GM19324 (cell line): Measurements from ENCODE around the gene CRY1.

Experiments
- ATAC-seq: cut with Tn5 transposase; IDR thresholded peaks from one replicate; pipeline ENCODE4 v1.9.1; 2021; ENCODE audit warnings: mild to moderate bottlenecking, moderate library complexity; ENCODE audit not compliant: unreplicated experiment, low FRiP score

The CRY1 gene

GRCh38 chr12:106975098-106975497, 118.3 kb downstream of the CRY1 start:
- no peak for ATAC-seq

DNA sequence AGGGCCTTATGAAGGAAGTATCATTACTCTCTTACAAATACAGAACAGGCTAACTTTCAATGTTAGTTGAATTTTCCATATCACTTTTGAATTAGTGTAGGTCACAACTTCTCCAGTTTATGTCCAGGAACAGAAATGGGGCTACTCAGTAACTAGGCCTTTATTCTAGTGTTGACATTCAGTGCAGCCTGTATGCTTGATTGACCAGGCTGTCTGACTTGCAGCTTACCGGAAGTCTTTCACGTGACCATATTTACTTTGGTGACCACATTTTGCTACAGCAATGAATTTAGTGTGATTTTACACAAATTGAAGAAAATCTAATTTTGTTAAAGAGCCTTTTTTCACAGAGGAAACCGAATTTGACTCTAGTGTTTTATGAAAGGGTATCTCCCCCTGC, 118.8 kb downstream of the CRY1 start:
- ATAC-seq: peak; percentile 62

DNA sequence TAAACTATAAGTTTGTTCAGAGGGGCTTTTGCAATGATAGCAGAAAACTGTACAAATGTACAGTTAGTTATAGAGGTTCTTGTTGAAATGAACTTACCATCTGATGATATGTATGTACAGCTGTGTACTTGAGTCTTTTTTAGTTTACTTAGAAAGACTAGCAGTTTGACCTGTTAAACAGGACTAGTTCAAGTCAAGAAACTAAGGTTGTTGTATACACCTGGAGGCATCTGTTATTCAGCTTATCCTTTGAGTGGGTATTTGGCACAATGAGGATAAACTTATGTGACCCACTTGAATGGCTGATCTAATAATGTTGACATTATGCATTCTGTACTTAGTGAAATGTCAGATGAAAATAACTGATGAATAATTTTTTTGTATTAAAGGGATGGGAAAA, 119.8 kb downstream of the CRY1 start:
- ATAC-seq: no peak

DNA sequence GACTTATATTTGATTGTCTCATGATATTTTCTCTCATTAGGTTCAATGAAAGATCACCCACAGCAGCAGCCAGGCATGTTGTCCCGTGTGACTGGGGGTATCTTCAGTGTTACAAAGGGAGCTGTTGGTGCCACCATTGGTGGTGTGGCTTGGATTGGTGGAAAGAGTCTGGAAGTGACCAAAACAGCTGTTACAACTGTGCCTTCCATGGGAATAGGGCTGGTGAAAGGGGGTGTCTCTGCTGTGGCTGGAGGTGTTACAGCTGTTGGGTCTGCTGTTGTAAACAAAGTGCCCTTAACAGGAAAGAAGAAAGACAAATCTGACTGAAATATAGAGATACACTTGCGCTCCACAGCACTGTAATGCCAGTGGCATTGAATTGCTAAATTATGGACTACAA, 122.3 kb downstream of the CRY1 start:
- ATAC-seq: no peak

- ATAC-seq: no peak
Observed at GRCh38 chr12:106964526-106964925, 128.8 kb downstream of the CRY1 start.

DNA sequence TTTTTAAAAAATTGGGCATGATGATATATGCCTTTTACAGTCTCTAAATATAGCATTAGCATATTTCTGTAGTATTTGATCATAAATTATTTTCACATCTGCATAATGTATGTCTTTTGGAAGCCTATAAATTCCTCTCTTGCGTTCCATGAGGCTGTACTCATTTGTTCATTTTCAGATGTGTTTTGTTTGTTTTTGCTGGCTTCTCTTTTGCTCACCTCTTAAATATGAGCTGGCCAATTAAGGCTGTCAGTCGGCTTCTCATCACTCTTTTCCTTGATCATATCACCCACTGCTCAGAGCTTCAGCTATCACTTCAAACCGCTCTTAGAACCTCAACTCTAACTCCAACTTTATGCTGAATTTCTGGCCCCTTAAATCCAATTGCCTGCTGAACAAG, 131.1 kb downstream of the CRY1 start:
- no peak for ATAC-seq

DNA sequence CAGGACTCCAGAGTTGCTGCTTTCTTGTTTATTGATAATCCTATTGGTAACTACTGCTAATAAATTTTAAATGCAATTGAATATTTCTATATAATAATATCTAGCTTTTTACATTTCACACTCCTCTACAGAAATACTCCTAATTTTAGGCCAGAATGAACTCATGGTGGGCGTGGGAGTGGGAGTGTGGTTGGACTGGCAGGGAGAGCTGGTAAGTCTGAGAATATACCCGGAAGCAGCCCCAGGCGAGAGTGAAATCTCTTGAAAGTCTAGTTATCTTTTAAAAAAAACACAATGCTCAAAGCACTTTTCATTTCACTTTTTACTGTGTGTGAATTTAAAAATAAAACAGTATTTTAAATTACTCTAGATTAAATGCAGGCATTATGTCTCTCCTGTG, 132.9 kb downstream of the CRY1 start:
- no peak for ATAC-seq

DNA sequence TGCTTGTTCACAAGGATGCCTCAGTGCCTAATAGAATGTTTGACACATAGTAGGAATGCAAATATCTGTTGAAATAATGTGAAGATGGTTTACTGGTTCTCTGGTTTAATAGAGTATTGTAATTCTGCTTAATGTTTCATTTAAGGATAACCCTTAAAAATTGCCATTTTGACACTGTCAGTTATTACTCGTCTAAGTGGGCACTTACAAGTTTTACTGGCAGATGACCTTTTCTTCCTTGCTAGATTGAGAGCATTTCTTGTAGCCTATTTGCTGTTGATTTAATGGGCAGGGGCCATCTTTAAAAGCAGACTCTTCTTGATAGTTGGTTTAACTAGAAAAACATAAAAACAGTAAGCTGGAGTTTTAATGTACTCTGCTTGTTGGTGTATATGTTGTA, 135.8 kb downstream of the CRY1 start:
- ATAC-seq: no peak

- no peak for ATAC-seq
Observed at GRCh38 chr12:106956048-106956578, 137.2 kb downstream of the CRY1 start.

DNA sequence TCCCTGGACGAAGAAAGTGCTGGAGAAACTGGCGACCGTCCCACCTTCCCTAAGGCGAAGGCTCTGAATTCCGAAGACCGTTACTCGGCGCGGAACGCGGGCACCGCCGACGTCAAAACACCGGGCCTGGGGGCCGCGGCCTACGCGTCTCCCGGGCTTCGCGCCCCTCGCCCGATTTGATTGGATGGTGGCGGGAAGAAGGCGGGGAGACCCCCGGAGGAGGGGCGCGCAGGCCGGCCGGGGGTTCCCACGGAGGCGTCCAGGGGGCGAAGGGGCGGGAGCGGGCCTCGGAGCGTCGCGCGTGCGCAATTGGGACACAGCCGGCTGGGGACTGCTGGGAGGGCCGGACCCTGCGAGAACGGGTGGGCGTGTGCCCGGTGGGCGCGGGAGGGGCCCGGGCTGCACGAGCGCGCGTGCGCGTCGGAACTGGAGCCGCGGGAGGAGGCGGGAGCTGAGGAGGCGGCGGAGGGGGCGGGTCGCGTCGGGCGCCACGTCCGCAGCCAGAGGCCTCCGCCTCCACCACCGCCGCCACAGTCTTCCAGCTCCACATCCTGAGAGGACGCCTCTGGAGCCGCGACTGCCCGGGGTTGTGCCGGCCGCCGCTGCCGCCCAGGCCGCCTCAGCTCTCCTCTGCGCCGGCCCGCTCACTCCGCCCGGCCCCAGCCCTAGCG, 137.8 kb downstream of the CRY1 start, which contains the start of gene TMEM263:
Gene TMEM263 (plus strand): TSS at position 531 of the 671 bp plus-strand sequence. CDS start 11,210 bp downstream, outside the sequence.
- peak; percentile 93 for ATAC-seq

DNA sequence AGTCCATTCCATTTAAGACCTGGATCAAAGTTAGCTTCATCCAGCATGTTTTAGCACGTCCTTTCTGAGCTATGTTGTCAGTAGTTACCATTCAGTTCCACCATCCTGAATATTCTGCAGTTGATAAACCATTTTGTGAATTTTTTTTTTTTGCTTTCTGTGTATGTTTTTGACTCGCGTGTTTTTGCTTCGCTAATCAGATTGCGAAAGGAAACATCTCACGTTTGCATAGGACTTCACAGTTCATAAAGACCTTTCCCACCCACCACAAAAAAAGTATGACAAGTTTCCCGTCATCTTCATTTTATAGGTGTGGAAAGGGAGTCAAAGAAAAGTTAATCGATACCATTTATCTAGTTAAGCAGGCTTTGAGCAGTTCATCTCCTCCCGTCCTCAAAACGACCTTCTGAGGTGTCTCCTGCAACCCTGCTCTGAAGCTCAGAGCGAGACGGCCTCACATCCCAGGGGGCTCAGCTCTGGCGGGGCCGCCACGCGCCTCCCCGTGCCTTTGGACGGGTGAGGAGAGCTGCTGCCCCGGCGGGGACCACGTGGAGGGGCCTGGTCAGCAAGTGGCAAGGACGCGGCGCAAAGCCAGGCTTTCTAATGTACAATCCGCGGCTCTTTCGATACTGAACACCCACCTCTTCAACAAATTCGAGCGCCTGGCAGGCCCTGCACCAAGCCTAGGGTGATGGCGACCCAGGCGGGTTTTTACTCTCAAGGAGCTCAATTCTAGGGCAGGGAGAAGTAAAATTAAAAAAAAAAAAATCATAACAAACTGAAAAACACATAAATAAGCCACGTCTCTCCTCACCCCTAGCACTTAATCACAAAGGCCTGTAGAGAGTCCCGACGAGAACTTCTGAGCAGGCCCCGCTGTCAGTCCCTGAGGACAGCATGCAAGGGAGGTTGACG, 138.6 kb downstream of the CRY1 start:
- ATAC-seq: no peak

GRCh38 chr12:106953352-106954250, 139.7 kb downstream of the CRY1 start:
- ATAC-seq: no peak

- no peak for ATAC-seq
Observed at GRCh38 chr12:106950591-106950990, 142.8 kb downstream of the CRY1 start.

GRCh38 chr12:106947461-106947860, 145.9 kb downstream of the CRY1 start:
- ATAC-seq: no peak

- ATAC-seq: no peak
Observed at GRCh38 chr12:106945261-106945851, 148.0 kb downstream of the CRY1 start.

GRCh38 chr12:106942775-106943174, 150.6 kb downstream of the CRY1 start:
- no peak for ATAC-seq

GRCh38 chr12:106941481-106942156, 151.7 kb downstream of the CRY1 start:
- ATAC-seq: no peak
